ENCODE data around the gene LSAMP. TPM values are rescaled to one million over a fixed set of nuclear protein-coding genes. Genes with fewer than 3 reads are reported as not detected.
A peak's percentile ranks its signal among the peaks of the same experiment; 100 is the strongest.

Gene LSAMP
- total RNA-seq, 1 experiment from 2014 or later, result not detected

GRCh38 chr3:115788921-115789470 is 656.3 kb downstream of the LSAMP start:
- Mint-ChIP-seq H3K9me3 (ENCODE audit: unreplicated experiment) (no peaks in the 10 kb centered on the region), H3K4me1 (ENCODE audit: insufficient read depth, unreplicated experiment) (peaks cover 52% of the 10 kb centered on the region), H3K27ac (ENCODE audit: low read depth, unreplicated experiment) (peak overlapping the region; percentile 80), H3K4me3 (ENCODE audit: unreplicated experiment) (peak overlapping the region; percentile 0), H3K27me3 (ENCODE audit: insufficient read depth, unreplicated experiment) (no peaks in the 10 kb centered on the region), H3K36me3 (ENCODE audit: insufficient read depth, unreplicated experiment) (no peaks in the 10 kb centered on the region)
- BruUV-seq (replicated peaks), result no TSS peak
- ChIA-PET POLR2A (interaction anchor here (0.6 to 2.9 kb wide), 8 partner anchors 11 to 586 kb away, joined by 3 to 12 read pairs (median 4); no protein-coding TSS in a partner anchor), CTCF (interaction anchor here (0.6 to 2.0 kb wide), 12 partner anchors 10 to 1022 kb away, joined by 3 to 7 read pairs (median 5); no protein-coding TSS in a partner anchor)
- no peak for TF ChIP-seq CTCF (IDR thresholded peaks at IDR 0.05; ENCODE audit: unreplicated experiment)
- DNase-seq (ENCODE audit: unreplicated experiment), result peak; percentile 79
- intact Hi-C loops (cut with micrococcal nuclease), result loop anchor here (1.0 kb wide), 1 partner anchor 15 kb away; no protein-coding TSS in a partner anchor

DNA sequence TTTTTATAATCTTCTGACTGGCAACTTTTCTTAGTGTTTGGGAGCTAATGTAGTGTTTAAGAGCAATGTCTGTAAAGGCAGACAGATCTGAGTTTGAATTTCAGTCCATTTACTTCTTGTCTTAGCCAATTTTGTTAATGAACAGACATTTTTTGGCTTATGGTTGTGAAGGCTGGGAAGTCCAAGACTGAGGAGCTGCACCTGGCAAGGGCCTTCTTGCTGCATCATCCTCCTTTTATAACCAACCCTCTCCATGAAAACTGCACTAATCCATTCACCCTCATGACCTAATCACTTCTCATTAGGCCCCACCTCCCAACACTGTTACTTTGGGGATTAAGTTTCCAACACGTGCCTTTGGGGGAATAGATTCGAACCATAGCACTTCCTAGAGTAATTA is 657.5 kb downstream of the LSAMP start:
- no peaks in the 10 kb centered on the region for H3K27me3 Mint-ChIP-seq (ENCODE audit: insufficient read depth, unreplicated experiment)
- ChIA-PET POLR2A (interaction anchor here (2.4 kb wide), 1 partner anchor 17 kb away, joined by 10 read pairs; no protein-coding TSS in a partner anchor), CTCF (interaction anchor here (0.6 to 2.0 kb wide), 6 partner anchors 30 to 1822 kb away, joined by 3 to 7 read pairs (median 3); no protein-coding TSS in a partner anchor)
- no peak for TF ChIP-seq CTCF (IDR thresholded peaks at IDR 0.05; ENCODE audit: unreplicated experiment)
- H3K9me3 Mint-ChIP-seq (ENCODE audit: unreplicated experiment), result no peaks in the 10 kb centered on the region
- BruUV-seq (replicated peaks), result no TSS peak
- DNase-seq (ENCODE audit: unreplicated experiment), result no peak
- intact Hi-C loops (cut with micrococcal nuclease), result no loop called here
- H3K36me3 Mint-ChIP-seq (ENCODE audit: insufficient read depth, unreplicated experiment), result no peaks in the 10 kb centered on the region
- peaks cover 46% of the 10 kb centered on the region for H3K4me1 Mint-ChIP-seq (ENCODE audit: insufficient read depth, unreplicated experiment)
- H3K4me3 Mint-ChIP-seq (ENCODE audit: unreplicated experiment), result no peak overlapping the region
- no peak overlapping the region for H3K27ac Mint-ChIP-seq (ENCODE audit: low read depth, unreplicated experiment)

GRCh38 chr3:115785782-115786181 is 659.5 kb downstream of the LSAMP start:
- ChIA-PET POLR2A (interaction anchor here (2.0 kb wide), 1 partner anchor 639 kb away, joined by 6 read pairs; the partner anchor contains the start of gene ZBTB20), CTCF (interaction anchor here (0.6 to 4.4 kb wide), 12 partner anchors 10 to 872 kb away, joined by 3 to 36 read pairs (median 5); no protein-coding TSS in a partner anchor)
- no peak for TF ChIP-seq CTCF (IDR thresholded peaks at IDR 0.05; ENCODE audit: unreplicated experiment)
- peaks cover 33% of the 10 kb centered on the region for H3K4me1 Mint-ChIP-seq (ENCODE audit: insufficient read depth, unreplicated experiment)
- H3K27ac Mint-ChIP-seq (ENCODE audit: low read depth, unreplicated experiment), result no peak overlapping the region
- BruUV-seq (replicated peaks), result no TSS peak
- H3K9me3 Mint-ChIP-seq (ENCODE audit: unreplicated experiment), result no peaks in the 10 kb centered on the region
- no peaks in the 10 kb centered on the region for H3K36me3 Mint-ChIP-seq (ENCODE audit: insufficient read depth, unreplicated experiment)
- no peak overlapping the region for H3K4me3 Mint-ChIP-seq (ENCODE audit: unreplicated experiment)
- DNase-seq (ENCODE audit: unreplicated experiment), result no peak
- H3K27me3 Mint-ChIP-seq (ENCODE audit: insufficient read depth, unreplicated experiment), result no peaks in the 10 kb centered on the region
- intact Hi-C loops (cut with micrococcal nuclease), result no loop called here

DNA sequence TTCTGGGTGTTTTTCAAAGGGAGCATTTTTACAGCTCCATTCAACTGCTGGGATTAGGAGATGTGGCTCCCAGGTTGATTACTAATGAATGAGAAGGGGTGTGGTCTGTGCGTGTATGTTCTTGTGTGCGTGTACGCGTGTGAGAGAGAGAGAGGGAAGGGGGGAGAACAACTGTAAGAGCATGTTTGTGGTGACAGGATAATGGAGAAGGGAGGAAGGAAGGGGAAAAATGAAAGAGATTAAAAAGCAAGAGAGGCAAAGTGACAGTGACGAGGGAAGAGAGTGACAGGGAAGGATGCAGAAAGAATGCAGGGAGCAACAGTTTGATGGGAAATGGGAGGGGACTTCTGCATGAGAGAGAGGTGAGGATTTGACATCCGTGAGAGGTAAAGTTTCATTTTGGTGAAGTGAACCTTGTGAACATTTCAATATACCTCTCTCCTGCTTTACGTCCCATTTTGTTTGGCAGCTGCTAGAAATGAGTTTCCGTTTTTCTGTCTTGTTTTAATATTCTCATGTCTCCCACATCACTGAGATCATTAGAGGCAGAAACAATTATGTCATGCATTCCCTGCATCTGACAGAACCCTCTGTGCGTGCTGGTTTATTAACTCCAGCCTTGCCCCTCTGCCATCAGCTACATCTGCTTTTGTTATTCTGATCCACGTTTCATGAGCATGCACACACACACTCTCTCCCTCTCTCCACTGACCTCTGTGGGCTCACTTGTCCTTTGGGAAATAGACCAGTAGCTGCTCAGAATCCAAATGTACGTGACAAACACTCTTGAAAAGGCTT is 660.3 kb downstream of the LSAMP start:
- H3K4me1 Mint-ChIP-seq (ENCODE audit: insufficient read depth, unreplicated experiment), result peaks cover 28% of the 10 kb centered on the region
- no peaks in the 10 kb centered on the region for H3K9me3 Mint-ChIP-seq (ENCODE audit: unreplicated experiment)
- H3K27ac Mint-ChIP-seq (ENCODE audit: low read depth, unreplicated experiment), result peak overlapping the region; percentile 90
- ChIA-PET CTCF (interaction anchor here (0.5 to 4.4 kb wide), 48 partner anchors 10 to 1422 kb away, joined by 3 to 36 read pairs (median 4); no protein-coding TSS in a partner anchor), POLR2A (interaction anchor here (0.6 to 2.0 kb wide), 11 partner anchors 18 to 896 kb away, joined by 3 to 18 read pairs (median 3); partner anchors contain the start of gene ZBTB20)
- intact Hi-C loops (cut with micrococcal nuclease), result loop anchor here (1.0 kb wide), 5 partner anchors 19 to 568 kb away; no protein-coding TSS in a partner anchor
- no peak for DNase-seq (ENCODE audit: unreplicated experiment)
- no peaks in the 10 kb centered on the region for H3K27me3 Mint-ChIP-seq (ENCODE audit: insufficient read depth, unreplicated experiment)
- TSS peak; percentile 52 for BruUV-seq (replicated peaks)
- H3K4me3 Mint-ChIP-seq (ENCODE audit: unreplicated experiment), result peak overlapping the region; percentile 81
- TF ChIP-seq CTCF (IDR thresholded peaks at IDR 0.05; ENCODE audit: unreplicated experiment), result no peak
- no peaks in the 10 kb centered on the region for H3K36me3 Mint-ChIP-seq (ENCODE audit: insufficient read depth, unreplicated experiment)

Measured in MCF 10A (cell line).